CD4-positive, alpha-beta T cell treated with Interleukin-6 at 100 ng/mL for 8 hours (primary cell): ENCODE results near the gene ASCL5.
A peak's percentile ranks its signal among the peaks of the same experiment; 100 is the strongest.

ENCODE experiments used
- DNase-seq: peaks from one replicate; pipeline ENCODE4 v3.0.0-alpha.2; 2020; ENCODE audit warnings: mixed read lengths, low spot score

Gene ASCL5

GRCh38 chr1:201085902-201086735, 40.9 kb downstream of the ASCL5 start:
- DNase-seq: peak; percentile 29

GRCh38 chr1:201084295-201084694, 42.7 kb downstream of the ASCL5 start:
- DNase-seq: no peak

- no peak for DNase-seq
Observed at GRCh38 chr1:201083741-201084140, 43.2 kb downstream of the ASCL5 start.

GRCh38 chr1:201080135-201080534, 46.8 kb downstream of the ASCL5 start:
- DNase-seq: no peak

- no peak for DNase-seq
Observed at GRCh38 chr1:201077736-201078135, 49.2 kb downstream of the ASCL5 start.

GRCh38 chr1:201077116-201077515, 49.9 kb downstream of the ASCL5 start:
- no peak for DNase-seq

GRCh38 chr1:201076092-201076491, 50.9 kb downstream of the ASCL5 start:
- DNase-seq: no peak

- no peak for DNase-seq
Observed at GRCh38 chr1:201074018-201074417, 53.0 kb downstream of the ASCL5 start.

GRCh38 chr1:201072922-201073321, 54.1 kb downstream of the ASCL5 start:
- DNase-seq: no peak

GRCh38 chr1:201072149-201072548, 54.8 kb downstream of the ASCL5 start:
- DNase-seq: no peak

GRCh38 chr1:201069636-201070035, 57.3 kb downstream of the ASCL5 start:
- DNase-seq: no peak

- no peak for DNase-seq
Observed at GRCh38 chr1:201068976-201069375, 58.0 kb downstream of the ASCL5 start.

- no peak for DNase-seq
Observed at GRCh38 chr1:201066986-201067385, 60.0 kb downstream of the ASCL5 start.

- no peak for DNase-seq
Observed at GRCh38 chr1:201065686-201066085, 61.3 kb downstream of the ASCL5 start.

GRCh38 chr1:201064806-201065205, 62.2 kb downstream of the ASCL5 start:
- DNase-seq: no peak
